ENCODE data around the gene IL17B. TPM values are rescaled to one million over a fixed set of nuclear protein-coding genes. Genes with fewer than 3 reads are reported as not detected.

IL17B gene
- total RNA-seq, result not detected in 2 replicates

GRCh38 chr5:149379177-149379761 lies at the start of gene IL17B:
Gene IL17B (minus strand): TSS chr5:149379292. CDS start chr5:149379225, 67 bp downstream.

GRCh38 chr5:149357370-149358293 lies 21.5 kb downstream of the IL17B start, which contains the start of gene PCYOX1L:
Gene PCYOX1L (plus strand): TSS chr5:149358046. CDS start chr5:149358069, 23 bp downstream.

GRCh38 chr5:149345147-149345891 lies 33.8 kb downstream of the IL17B start, which contains the start of gene GRPEL2:
Gene GRPEL2 (plus strand): TSS chr5:149345499. CDS start chr5:149345540, 41 bp downstream.

Other genes with a start within 250 kb of the IL17B start
- 14.9 and 16.7 TPM in 2 replicates for gene ABLIM3, start 237.8 kb downstream of the IL17B start, total RNA-seq
- 10.1 and 16.1 TPM in 2 replicates for gene AFAP1L1, start 107.4 kb downstream of the IL17B start, total RNA-seq
- 11.5 and 12.4 TPM in 2 replicates for gene GRPEL2, start 33.8 kb downstream of the IL17B start, total RNA-seq
- 6.9 and 8.1 TPM in 2 replicates for gene PCYOX1L, start 21.2 kb downstream of the IL17B start, total RNA-seq
- gene CSNK1A1, start 172.1 kb upstream of the IL17B start, total RNA-seq, result 456 and 553 TPM in 2 replicates
- 0.99 and 1.1 TPM in 2 replicates for gene ARHGEF37, start 202.2 kb upstream of the IL17B start, total RNA-seq